NB4 (cell line): ENCODE measurements around the gene ALKBH8.
"Not testable (repeated sequence)": the region's sequence is repeated elsewhere in the genome, so short reads cannot be mapped to it uniquely, and the experiment has no call there.

Experiments
- DNase-seq: peaks from one replicate; pipeline ENCODE4 v3.0.0; 2010; ENCODE audit warnings: low read depth
- H3K4me3 ChIP-seq: one replicate; pipeline ENCODE4 v1.5.1; 2011; ENCODE audit warnings: mild to moderate bottlenecking, low read depth, low read length, moderate library complexity
- CTCF ChIP-seq: IDR thresholded peaks from one replicate; pipeline ENCODE4 v1.5.1; 2012; ENCODE audit warnings: low read depth, low read length
- MYC ChIP-seq: IDR thresholded peaks from 2 replicates; pipeline ENCODE4 v1.6.1; 2011; ENCODE audit warnings: low read depth, low read length
- POLR2A ChIP-seq: IDR thresholded peaks from 2 replicates; pipeline ENCODE4 v1.6.1; 2011; ENCODE audit warnings: mild to moderate bottlenecking; ENCODE audit not compliant: insufficient read length; ENCODE audit errors: extremely low read depth
- TF ChIP-seq, protein P1 (sequence below): IDR thresholded peaks from 2 replicates; pipeline ENCODE4 v1.6.1; 2011; ENCODE audit warnings: low read depth, low read length

ALKBH8 gene

DNA sequence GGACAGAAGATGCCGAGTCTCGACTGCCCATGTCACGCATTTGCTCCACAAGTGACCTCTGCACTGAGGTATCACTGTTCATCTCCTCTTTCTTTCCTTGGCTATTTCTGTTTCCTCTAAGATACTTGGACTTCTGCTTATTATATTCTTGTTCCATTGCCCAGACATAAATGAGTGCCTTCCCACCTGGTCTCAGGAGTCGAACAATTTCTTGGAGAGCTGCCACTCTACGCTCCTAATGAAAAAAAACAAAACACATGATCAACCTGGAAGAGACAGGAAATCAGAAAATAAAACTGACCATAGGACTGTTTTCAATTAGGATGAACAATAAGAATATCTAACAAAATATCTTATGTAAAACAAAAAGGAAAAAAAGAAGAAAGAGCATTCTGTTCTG is 60.6 kb downstream of the ALKBH8 start:
- H3K4me3 ChIP-seq: no peak overlapping the region
- no peak for DNase-seq
- TF ChIP-seq MYC (no peak), POLR2A (no peak), CTCF (no peak)
- TF ChIP-seq, protein P1, sequence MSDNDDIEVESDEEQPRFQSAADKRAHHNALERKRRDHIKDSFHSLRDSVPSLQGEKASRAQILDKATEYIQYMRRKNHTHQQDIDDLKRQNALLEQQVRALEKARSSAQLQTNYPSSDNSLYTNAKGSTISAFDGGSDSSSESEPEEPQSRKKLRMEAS: no peak

DNA sequence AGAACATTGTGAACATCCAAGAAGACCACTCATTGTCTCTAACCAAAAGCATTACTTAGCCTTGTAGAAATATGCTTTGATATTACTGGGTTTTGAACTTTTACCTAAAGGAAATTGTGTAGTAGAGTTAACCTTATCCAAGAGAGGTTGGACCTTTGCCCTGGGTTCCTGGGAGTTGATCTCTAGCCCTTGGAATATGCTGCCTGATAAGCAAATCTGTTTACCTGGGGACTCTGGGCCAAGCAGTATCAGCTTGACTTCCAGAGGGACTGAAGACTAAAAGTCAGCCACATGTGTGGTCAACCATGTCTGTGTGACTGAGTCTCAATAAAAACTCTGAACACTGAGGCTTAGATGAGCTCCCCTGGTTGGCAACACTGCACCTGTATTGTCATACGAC is 63.8 kb downstream of the ALKBH8 start:
- H3K4me3 ChIP-seq: no peak overlapping the region

GRCh38 chr11:107497371-107497770 is 68.2 kb downstream of the ALKBH8 start:
- not testable (repeated sequence) for H3K4me3 ChIP-seq, DNase-seq

More for the DNA sequence above, 63.8 kb downstream of the ALKBH8 start:
- TF ChIP-seq CTCF (no peak), MYC (no peak), POLR2A (no peak)
- TF ChIP-seq, protein P1: no peak
- no peak for DNase-seq

DNA sequence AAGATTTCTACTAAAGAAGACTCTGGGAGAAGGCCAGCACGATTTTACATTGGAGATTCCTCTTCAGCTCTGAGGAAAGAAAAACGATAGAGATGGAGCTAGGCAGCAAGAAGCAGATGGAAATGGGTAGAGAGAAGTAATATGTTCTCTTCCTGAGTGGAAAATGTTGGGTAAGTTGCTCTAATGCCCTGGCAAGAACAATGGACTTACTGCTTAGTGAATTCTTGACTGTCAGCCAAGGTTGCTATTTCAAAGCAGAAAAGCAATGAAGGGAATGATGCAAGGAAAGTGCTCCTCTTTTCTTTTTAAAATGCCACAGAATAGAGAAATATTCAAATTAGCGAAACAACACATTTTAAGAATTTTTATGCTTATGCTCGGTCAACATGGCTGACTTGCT is 69.5 kb downstream of the ALKBH8 start:
- no peak overlapping the region for H3K4me3 ChIP-seq
- TF ChIP-seq POLR2A (no peak), CTCF (no peak), MYC (no peak)
- TF ChIP-seq, protein P1: no peak
- no peak for DNase-seq

DNA sequence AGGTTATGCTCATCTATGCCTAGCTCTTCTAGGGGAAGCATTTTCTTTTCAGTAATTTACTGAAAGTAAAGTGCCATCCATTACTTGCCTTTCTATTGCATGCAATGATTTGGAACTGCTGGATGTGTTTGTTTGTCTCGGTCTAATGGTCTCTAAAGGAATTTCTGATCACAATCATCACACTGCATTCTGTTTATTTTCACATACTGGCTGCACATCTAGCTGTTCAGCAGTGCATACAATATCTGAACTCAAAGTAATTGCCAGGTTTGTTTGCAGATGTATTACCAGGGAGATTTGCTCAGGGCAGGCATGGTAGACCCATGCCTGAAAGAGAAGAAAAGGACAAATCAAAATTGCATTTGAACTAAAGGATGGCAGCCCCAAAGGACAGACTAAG is 71.5 kb downstream of the ALKBH8 start:
- H3K4me3 ChIP-seq: no peak overlapping the region
- TF ChIP-seq, protein P1: no peak
- TF ChIP-seq MYC (no peak), CTCF (no peak), POLR2A (no peak)
- DNase-seq: no peak

GRCh38 chr11:107493117-107493516 is 72.4 kb downstream of the ALKBH8 start:
- no peak overlapping the region for H3K4me3 ChIP-seq
- no peak for DNase-seq
- no peak for TF ChIP-seq POLR2A
- no peak for TF ChIP-seq CTCF
- TF ChIP-seq MYC: no peak
- TF ChIP-seq, protein P1: no peak
